GM18909 (cell line): Measurements from ENCODE around the gene FRMD3.

Experiments used
- ATAC-seq: cut with Tn5 transposase; IDR thresholded peaks from one replicate; pipeline ENCODE4 v1.9.1; 2021; ENCODE audit warnings: mild to moderate bottlenecking; ENCODE audit not compliant: unreplicated experiment, poor library complexity

The FRMD3 gene

GRCh38 chr9:83346655-83347420 lies 191.4 kb downstream of the FRMD3 start:
- no peak for ATAC-seq

DNA sequence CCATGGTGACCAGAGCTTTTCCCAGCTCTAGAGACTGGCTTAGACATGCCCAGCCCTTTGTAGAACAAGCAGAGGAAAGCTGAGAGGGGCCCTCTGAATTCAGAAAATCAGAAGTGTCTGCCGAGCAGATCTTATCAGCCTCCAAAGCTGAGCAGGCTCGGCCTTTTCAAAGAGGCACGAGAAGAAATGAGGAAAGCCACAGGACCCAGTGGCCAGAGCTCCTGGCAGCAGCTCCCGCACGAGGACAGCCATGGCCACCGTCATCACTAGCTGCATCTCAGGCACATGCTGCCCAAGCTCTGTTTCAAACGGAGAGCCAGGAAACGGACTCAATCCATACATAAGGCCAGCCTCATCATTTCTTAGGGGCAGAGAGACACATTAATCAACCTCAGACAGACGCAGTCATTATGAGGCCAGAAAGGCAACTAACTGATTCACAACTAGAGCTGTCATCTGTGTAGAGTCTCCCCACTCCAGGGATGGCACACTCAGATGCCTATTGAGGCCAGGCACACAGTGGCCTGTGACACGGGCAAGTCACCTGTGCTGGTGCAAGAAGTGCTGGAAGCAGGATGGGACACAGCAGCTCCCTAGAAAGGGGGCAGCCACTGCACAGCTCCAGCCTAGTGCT lies 194.7 kb downstream of the FRMD3 start:
- ATAC-seq = no peak

DNA sequence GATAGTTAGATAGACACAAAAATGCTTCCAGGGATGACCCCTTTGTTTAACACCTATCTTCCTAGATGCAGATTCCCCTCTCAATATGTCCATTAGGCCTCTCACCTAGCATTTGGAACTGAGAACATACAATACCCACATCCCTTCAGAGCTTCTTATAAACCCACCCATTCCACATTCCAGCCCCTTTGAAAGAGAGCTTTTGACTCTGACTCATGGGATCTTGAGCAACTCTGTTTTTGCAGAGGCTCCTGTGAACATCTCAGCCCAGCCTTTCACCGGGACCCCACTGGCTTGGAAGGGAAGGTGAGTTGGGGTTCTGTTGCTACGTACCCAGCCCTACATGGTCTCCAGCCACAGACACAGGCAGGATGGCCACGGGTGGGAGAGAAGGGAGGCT lies 195.5 kb downstream of the FRMD3 start:
- ATAC-seq = no peak

DNA sequence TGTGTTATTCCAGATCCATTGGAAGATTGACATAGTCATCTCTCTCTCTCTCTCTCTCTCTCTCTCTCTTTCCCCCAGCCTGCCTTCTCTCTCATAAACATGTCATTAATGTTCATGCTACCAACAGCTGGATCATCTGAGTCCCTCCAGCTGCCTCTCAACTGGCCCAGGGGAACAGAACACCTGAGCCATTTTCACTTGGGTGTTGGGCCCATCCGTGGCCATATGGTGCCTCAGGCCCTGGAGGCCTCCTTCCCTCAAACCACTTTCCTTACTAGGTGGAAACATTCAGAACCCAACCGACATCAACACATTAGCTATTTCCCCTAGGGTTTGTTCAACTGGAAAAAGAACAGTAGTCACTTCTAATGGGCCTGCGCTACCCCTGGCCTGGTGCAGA lies 196.2 kb downstream of the FRMD3 start:
- no peak for ATAC-seq

- no peak for ATAC-seq
These were observed 197.8 kb downstream of the FRMD3 start for GRCh38 chr9:83340451-83340850.

GRCh38 chr9:83339435-83339834 lies 198.8 kb downstream of the FRMD3 start:
- ATAC-seq = no peak

DNA sequence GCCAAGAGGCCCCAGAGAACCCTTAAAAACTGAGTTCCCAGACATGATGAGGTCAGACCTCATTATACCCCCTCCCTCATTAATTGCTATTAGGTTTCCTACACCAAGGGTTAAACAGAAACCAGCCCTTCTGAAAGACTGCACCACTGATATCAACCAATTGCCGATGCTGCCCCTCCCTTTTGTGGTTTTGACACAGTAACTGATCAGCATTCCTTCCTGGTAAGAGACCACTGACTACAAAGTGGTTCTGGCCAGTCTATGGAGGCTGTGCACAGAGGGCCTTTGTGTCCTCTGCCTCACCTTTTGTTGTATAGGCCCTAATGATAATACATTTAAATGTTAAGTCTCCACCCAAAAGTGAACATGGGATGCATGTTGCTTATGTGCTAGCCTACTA lies 201.5 kb downstream of the FRMD3 start:
- no peak for ATAC-seq

DNA sequence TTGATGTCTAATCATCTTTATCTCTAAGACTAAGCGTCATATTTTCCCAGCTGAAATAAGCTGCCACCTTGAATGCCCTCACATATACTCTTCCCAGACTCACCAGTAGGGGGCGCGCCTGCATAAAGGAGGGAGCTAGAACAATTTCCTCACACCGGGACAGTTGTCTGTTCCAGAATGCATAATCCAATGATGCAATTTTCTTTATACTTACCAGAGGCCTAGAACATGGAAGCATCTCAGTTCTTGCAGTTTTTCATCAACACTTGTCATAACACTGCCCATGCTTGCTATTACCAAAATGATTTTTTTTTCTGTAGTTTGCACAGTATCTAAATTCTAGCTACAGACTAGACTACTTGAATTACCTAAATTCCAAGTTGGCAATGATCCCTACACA lies 203.9 kb downstream of the FRMD3 start:
- peak; percentile 71 for ATAC-seq

- ATAC-seq = no peak
These were observed 207.7 kb downstream of the FRMD3 start for GRCh38 chr9:83330207-83331196.

- no peak for ATAC-seq
These were observed 210.2 kb downstream of the FRMD3 start for GRCh38 chr9:83327750-83328622.

- ATAC-seq = no peak
These were observed 210.9 kb downstream of the FRMD3 start for GRCh38 chr9:83327323-83327722.

DNA sequence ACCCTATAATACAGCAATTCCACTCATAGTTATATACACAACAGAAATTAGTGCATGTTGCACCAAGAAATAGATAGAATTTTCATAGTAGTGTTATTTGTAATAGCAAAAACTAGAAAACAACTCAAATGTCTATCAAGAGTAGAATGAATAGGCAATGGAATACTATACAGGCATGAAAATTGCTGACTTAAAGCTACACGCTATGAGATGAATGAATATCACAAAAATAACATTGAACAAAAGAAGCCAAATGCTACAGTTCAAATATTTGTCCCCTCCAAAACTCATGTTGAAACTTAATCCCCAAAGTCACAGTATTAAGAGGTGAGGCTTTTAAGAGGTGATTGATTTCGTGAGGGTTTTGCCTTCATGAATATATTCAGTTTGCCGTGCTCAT lies 215.1 kb downstream of the FRMD3 start:
- no peak for ATAC-seq

- no peak for ATAC-seq
These were observed 215.8 kb downstream of the FRMD3 start for GRCh38 chr9:83322438-83322837.

- no peak for ATAC-seq
These were observed 221.0 kb downstream of the FRMD3 start for GRCh38 chr9:83317244-83317643.

- ATAC-seq = no peak
These were observed 222.6 kb downstream of the FRMD3 start for GRCh38 chr9:83315649-83316048.

GRCh38 chr9:83313781-83314180 lies 224.4 kb downstream of the FRMD3 start:
- ATAC-seq = no peak

GRCh38 chr9:83312537-83312936 lies 225.7 kb downstream of the FRMD3 start:
- no peak for ATAC-seq

DNA sequence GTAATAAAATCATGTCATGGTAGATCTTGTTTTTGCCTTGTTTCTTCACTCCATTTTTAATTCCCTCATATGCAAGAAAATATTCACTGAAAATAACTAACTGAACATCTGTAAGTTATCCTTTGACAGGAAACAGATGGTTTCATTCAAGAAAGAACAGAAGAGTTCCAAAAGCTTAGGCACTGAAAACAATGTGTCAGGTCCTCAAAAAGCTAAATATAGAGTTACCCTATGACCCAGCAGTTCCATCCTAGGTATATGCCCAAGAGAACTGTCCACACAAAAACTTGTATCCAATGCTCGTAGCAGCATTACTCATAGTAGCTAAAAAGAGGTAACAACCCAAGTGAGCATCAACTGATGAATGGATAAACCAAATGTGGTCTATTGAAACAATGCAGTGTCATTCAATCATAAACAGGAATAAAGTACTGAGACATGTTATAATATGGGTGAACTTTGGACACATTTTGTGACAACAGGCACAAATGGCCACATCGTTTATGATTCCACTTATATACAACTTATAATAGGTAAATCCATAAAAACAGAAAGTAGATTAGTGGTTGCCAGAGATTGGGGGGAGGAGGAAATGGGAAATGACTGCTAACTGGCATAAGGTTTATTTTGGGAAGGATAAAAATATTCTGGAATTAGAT lies 231.0 kb downstream of the FRMD3 start:
- ATAC-seq = no peak

DNA sequence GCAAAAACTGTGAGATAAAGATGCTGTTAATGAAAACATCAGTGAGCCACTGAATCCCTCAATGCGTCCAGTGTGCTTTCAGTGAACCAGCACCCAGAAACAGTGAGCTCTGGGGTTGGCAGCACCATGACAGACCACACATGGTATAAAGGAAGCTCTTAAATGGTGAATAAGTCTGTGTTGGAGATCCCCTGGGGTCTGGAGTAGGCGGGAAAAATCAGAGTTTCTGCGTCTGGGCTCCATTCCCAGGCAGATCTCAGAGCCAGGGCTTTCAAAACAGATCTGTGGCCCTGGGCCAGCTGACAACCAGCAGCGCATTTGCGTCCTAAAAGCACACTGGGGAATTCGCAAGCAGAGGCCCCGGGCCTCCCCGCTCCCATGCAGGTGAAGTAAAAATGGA lies 233.5 kb downstream of the FRMD3 start:
- ATAC-seq = no peak
